DMS114 treated with DMSO at 0.1 percent for 48 hours (cell line): ENCODE data around the gene EPHB6.

Experiments used
- DNase-seq: peaks from one replicate; lab custom pipeline; 2025; ENCODE audit not compliant: unreplicated experiment; lab: John Stamatoyannopoulos, UW

The EPHB6 gene

GRCh38 chr7:142833174-142834048 lies 21.5 kb upstream of the EPHB6 start:
- no peak for DNase-seq

- DNase-seq: no peak
Measured at GRCh38 chr7:142835487-142835886, 19.4 kb upstream of the EPHB6 start.

- no peak for DNase-seq
Measured at GRCh38 chr7:142836426-142836825, 18.4 kb upstream of the EPHB6 start.

- no peak for DNase-seq
Measured at GRCh38 chr7:142838461-142839213, 16.2 kb upstream of the EPHB6 start.

- no peak for DNase-seq
Measured at GRCh38 chr7:142842251-142842766, 12.6 kb upstream of the EPHB6 start.

GRCh38 chr7:142847353-142847752 lies 7.5 kb upstream of the EPHB6 start:
- no peak for DNase-seq

- DNase-seq: no peak
Measured at GRCh38 chr7:142851269-142851668, 3.6 kb upstream of the EPHB6 start.

GRCh38 chr7:142851919-142852318 lies 3.0 kb upstream of the EPHB6 start:
- no peak for DNase-seq

- peak; percentile 57 for DNase-seq
Measured at GRCh38 chr7:142853739-142854371, 1.0 kb upstream of the EPHB6 start.

GRCh38 chr7:142855114-142855743 lies 353 bp downstream of the EPHB6 start:
- no peak for DNase-seq

GRCh38 chr7:142855756-142856564 lies 1.1 kb downstream of the EPHB6 start:
- no peak for DNase-seq

- no peak for DNase-seq
Measured at GRCh38 chr7:142856565-142857245, 1.8 kb downstream of the EPHB6 start.

- no peak for DNase-seq
Measured at GRCh38 chr7:142857625-142858024, 2.7 kb downstream of the EPHB6 start.

GRCh38 chr7:142859411-142859810 lies 4.5 kb downstream of the EPHB6 start:
- no peak for DNase-seq

GRCh38 chr7:142859829-142860228 lies 5.0 kb downstream of the EPHB6 start:
- DNase-seq: no peak

- DNase-seq: no peak
Measured at GRCh38 chr7:142860968-142861367, 6.1 kb downstream of the EPHB6 start.

- no peak for DNase-seq
Measured at GRCh38 chr7:142862351-142862750, 7.5 kb downstream of the EPHB6 start.

GRCh38 chr7:142862786-142863400 lies 8.0 kb downstream of the EPHB6 start:
- no peak for DNase-seq
